ENCODE measurements around the gene NEMF.
"Not testable (repeated sequence)": the region's sequence is repeated elsewhere in the genome, so short reads cannot be mapped to it uniquely, and the experiment has no call there.

NEMF gene

GRCh38 chr14:49879646-49880204 is 27.1 kb upstream of the NEMF start:
- DNase-seq: no peak

GRCh38 chr14:49876563-49877127 is 24.1 kb upstream of the NEMF start:
- no peak for DNase-seq

GRCh38 chr14:49875640-49876198 is 23.1 kb upstream of the NEMF start:
- no peak for DNase-seq

GRCh38 chr14:49873548-49873947 is 21.0 kb upstream of the NEMF start:
- not testable (repeated sequence) for DNase-seq

GRCh38 chr14:49870908-49871307 is 18.3 kb upstream of the NEMF start:
- no peak for DNase-seq

- DNase-seq: no peak
These were observed 16.1 kb upstream of the NEMF start for GRCh38 chr14:49868720-49869114.

GRCh38 chr14:49867831-49868719 is 15.5 kb upstream of the NEMF start:
- DNase-seq: peak; percentile 61

GRCh38 chr14:49865431-49865859 is 12.9 kb upstream of the NEMF start:
- no peak for DNase-seq

- DNase-seq: no peak
These were observed 11.1 kb upstream of the NEMF start for GRCh38 chr14:49863487-49864281.

- DNase-seq: peak; percentile 44
These were observed 9.6 kb upstream of the NEMF start for GRCh38 chr14:49862089-49862673.

GRCh38 chr14:49861699-49862088 is 9.1 kb upstream of the NEMF start:
- DNase-seq: no peak

- DNase-seq: no peak
These were observed 8.6 kb upstream of the NEMF start for GRCh38 chr14:49860988-49861698.

GRCh38 chr14:49858383-49858782 is 5.8 kb upstream of the NEMF start:
- DNase-seq: no peak

- no peak for DNase-seq
These were observed 4.9 kb upstream of the NEMF start for GRCh38 chr14:49857427-49858003.

- DNase-seq: no peak
These were observed 1.2 kb upstream of the NEMF start for GRCh38 chr14:49853572-49854375.

- DNase-seq: no peak
These were observed 530 bp upstream of the NEMF start for GRCh38 chr14:49853158-49853477.

GRCh38 chr14:49851813-49852212 is 775 bp downstream of the NEMF start:
- DNase-seq: no peak

GRCh38 chr14:49849213-49849847 is 3.3 kb downstream of the NEMF start:
- DNase-seq: no peak

- no peak for DNase-seq
These were observed 23.9 kb downstream of the NEMF start for GRCh38 chr14:49828640-49829039.

- no peak for DNase-seq
These were observed 32.4 kb downstream of the NEMF start for GRCh38 chr14:49820176-49820575.
